HG02571 (cell line): ENCODE data around the gene OR51A4.
"Not testable (repeated sequence)": the region's sequence is repeated elsewhere in the genome, so short reads cannot be mapped to it uniquely, and the experiment has no call there.

Source experiments
- ATAC-seq: cut with Tn5 transposase; IDR thresholded peaks from one replicate; pipeline ENCODE4 v1.9.1; 2021; ENCODE audit warnings: mild to moderate bottlenecking, moderate library complexity; ENCODE audit not compliant: unreplicated experiment

The OR51A4 gene

DNA sequence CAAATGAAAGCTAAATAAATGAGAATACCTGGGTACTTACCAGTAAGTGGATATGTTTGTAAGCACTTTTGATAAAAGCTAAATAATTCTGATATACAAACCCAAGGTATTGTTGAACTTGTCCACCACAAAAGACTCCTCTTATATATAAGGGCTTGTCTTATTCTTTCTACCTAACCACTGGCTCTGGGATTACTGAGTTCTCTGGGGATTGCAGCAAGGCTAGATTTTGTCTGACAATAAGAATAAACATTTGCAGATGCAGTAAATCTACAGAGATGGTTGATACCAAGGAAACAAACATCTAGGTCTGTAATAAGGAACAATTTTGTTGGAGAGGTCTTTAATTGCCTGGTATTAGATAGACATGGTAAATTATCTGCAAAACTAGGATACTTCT lies at the start of gene OR51A4:
TSS of gene OR51A4 (minus strand) at position 101 of the 400 bp plus-strand sequence. CDS start 505 bp downstream, outside the sequence.
- ATAC-seq = no peak

DNA sequence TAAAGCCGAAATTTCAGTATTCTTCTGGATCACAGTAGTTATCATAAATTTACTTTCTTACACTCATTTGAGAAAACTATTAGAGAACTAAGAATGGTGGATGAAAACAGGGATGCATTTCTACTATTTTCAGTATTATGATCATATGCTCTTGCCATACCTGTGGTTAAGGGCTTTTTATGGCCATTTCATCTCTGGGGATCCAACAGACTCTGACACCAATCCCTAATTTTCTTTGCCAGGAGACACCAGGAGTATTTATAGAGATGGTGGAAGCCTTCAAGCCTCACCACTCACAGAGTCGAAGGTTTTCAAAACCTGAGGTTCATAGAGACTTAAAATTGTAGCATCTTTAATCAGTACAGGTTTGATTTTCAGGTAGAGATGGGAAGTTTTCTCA lies 47.1 kb upstream of the OR51A4 start, which contains the start of gene OR51L1:
TSS of gene OR51L1 (plus strand) at position 301 of the 400 bp plus-strand sequence. CDS start 4,132 bp downstream, outside the sequence.
- ATAC-seq = no peak

DNA sequence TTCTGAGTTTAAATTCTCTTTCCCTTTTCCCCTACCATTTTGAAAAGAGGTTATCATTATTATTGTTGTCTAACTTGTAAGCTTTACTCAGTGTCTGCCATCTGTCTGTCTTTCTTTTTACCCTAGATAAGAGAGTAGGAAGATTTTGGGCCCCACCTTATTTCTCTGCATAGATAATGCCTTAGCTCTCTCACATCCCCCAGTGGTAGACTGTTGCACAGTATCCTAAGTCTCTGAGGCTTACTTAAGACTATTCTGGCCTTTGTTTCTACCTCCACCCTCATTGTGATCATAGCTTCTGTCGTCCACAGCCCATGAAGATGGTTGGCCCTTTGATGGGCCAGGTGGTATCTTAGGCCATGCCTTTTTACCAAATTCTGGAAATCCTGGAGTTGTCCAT lies 43.7 kb upstream of the OR51A4 start:
- ATAC-seq = no peak

DNA sequence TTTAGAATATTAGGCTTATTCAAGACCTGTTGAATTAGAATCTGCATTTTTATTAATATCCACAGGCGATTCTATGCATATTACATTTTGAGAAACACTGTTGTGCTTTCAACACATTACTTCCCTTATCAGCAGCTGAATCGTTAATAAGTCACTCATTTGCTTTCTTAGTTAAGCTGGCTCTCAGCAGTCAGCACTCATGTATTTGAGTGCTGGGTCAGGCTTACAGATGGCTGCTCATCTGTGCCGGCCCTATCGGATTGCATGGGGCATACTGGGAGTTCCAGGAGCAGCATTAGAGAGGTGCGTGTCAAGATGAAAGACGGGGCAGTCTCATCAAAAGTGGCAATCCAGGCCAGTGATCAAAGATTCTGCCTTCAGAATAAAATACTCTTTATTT lies 36.4 kb upstream of the OR51A4 start:
- ATAC-seq = no peak

DNA sequence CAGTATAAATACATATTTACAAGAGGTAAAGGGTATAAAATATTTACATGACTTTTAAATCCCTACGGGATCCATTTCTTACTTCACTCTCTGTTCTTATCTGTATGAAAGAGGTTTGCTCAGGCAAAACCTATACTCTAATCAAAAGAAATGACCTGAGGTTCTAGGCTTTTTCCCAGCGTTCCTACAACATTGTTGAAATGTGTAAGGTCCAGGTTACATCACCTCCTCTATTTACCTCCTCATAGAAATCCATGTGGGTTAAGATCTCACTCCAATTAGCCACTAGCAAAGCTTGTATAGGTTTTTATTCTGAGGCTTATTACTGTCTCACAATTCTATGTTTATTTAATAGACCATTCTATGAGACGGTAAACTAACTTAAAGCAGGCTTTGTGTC lies 35.3 kb upstream of the OR51A4 start:
- ATAC-seq = no peak

GRCh38 chr11:4979036-4979435 lies 31.6 kb upstream of the OR51A4 start:
- ATAC-seq = no peak

GRCh38 chr11:4975436-4975835 lies 28.0 kb upstream of the OR51A4 start:
- ATAC-seq = no peak

DNA sequence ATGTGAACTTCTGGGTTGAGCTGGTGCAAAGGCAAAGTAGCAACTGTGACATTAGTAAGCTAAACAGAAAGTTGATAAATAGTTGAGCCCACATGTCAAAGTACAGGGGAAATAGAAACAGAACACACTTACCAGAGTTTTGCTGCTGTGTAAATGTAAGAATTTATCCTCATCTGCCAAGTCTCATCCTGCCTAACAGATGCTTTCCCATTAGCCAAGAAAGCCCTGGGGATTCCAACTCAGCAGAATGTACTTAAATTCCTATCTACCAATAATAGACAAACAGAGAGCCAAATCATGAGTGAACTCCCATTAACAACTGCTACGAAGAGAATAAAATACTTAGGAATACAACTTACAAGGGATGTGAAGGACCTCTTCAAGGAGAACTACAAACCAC lies 15.4 kb upstream of the OR51A4 start:
- no peak for ATAC-seq

DNA sequence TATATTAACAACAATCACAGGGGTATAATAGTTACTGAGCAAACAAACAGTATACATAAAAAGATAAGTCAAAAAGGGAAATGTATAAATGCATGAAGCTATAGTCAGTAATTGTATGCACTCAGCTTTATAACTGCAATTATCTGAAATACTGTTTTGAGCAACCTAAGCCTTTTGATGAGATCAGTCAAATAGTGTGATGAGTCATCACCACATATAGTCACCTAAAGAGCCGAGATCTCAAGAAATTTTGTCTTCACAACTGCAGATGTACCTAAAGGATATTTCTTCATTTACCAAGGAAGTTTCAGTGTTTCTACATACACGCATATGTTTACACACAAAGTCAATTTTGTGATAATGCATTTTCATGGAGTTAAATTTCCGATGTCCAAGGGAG lies 13.5 kb upstream of the OR51A4 start:
- ATAC-seq = no peak

GRCh38 chr11:4957396-4957795 lies 10.0 kb upstream of the OR51A4 start:
- no peak for ATAC-seq

GRCh38 chr11:4955613-4956012 lies 8.2 kb upstream of the OR51A4 start, which contains the start of gene OR51A2:
Gene OR51A2 (minus strand): TSS chr11:4955713. CDS start chr11:4955713, 0 bp downstream.
- not testable (repeated sequence) for ATAC-seq

DNA sequence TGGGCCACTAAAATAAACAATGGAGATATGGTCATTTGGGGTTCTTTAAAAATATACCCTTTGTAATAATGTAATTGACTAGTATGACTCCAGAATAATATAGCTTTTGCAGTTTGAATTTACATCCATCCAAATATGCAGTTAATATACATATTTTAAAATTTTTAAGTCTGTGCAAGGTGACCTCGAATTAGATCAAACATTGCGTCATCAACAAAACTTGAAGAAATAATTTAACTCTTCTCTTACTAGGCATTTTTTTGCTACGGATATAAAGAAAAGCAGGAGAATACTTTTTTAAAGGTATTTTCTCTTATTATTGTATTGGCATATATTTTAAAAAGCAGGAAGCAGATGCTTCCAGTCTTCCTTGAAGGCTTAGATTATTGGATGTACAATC lies 10.7 kb downstream of the OR51A4 start:
- no peak for ATAC-seq

GRCh38 chr11:4932751-4933150 lies 14.7 kb downstream of the OR51A4 start:
- no peak for ATAC-seq

- ATAC-seq = no peak
Measured at GRCh38 chr11:4926608-4927007, 20.8 kb downstream of the OR51A4 start.

DNA sequence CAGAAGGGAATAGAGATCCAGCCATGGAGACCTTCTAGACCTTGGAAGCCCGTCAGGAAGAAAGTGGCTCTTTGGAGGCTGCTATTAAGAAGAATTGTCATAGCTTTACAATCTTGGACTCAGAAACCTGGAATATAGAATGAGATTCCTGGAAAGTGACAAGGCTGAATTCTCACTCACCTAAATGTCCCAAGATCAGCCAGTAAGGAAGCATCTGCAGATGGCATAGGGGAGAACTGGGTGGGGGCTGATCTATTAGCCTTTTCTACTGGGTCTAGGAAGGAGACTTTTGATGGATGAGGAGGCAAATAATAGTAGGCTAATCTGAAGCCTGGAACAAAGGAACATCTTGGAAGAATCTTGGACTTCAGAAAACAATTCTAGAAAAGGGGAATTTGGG lies 23.2 kb downstream of the OR51A4 start, which contains the start of gene OR51G1:
TSS of gene OR51G1 (minus strand) at position 101 of the 400 bp plus-strand sequence. CDS start at position 101, 0 bp downstream.
- ATAC-seq = no peak

DNA sequence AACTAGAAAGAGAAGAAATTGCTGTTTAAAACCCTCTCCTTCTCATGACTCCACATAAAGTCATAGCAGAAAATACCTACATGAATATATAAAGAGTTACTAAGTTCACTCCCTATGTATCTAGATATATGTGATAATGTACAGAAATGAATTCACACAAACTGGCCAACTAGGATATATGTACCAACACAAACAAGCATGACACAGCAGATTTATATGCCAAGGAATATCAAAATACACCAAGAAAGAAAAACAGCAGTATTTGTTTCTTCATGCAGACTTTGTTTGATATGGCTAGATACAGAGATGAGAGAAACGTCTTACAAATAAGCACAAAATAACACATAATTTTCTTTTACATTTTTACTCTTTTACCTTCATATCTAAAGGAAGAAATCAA lies 25.1 kb downstream of the OR51A4 start:
- no peak for ATAC-seq

DNA sequence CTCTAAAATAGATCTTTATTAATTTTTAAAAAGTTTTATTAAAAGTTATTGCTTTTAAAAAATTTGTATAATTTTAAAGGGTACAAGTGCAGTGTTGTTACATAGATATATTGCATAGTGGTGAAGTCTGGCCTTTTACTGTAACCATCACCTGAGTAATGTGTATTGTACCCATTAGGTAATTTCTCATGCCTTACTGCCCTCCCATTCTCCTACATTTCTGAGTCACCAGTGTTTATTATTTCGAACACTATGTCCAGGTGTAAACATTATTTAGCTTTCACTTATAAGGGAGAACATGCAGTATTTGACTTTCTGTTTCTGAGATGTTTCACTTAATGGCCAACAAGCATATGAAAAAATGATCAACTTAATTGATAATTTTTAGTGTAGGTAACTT lies 25.6 kb downstream of the OR51A4 start:
- no peak for ATAC-seq

- ATAC-seq = no peak
Measured at GRCh38 chr11:4919250-4919649, 28.2 kb downstream of the OR51A4 start, which contains the start of gene OR51G2. Gene OR51G2 (minus strand): TSS chr11:4919350. CDS start chr11:4915663, 3,687 bp downstream.

- ATAC-seq = no peak
Measured at GRCh38 chr11:4916581-4916980, 30.8 kb downstream of the OR51A4 start.

- ATAC-seq = no peak
Measured at GRCh38 chr11:4903484-4903883, 43.9 kb downstream of the OR51A4 start, which contains the start of gene OR51A7. Gene OR51A7 (plus strand): TSS chr11:4903783. CDS start chr11:4907370, 3,587 bp downstream.
